GM18907 (cell line): ENCODE data around the gene KIAA1755.

Source experiments
- ATAC-seq: cut with Tn5 transposase; IDR thresholded peaks from one replicate; pipeline ENCODE4 v1.9.1; 2021; ENCODE audit warnings: mild to moderate bottlenecking, moderate library complexity; ENCODE audit not compliant: unreplicated experiment

Gene KIAA1755

GRCh38 chr20:38220587-38221118 lies 39.9 kb downstream of the KIAA1755 start:
- peak; percentile 5 for ATAC-seq

GRCh38 chr20:38219006-38219950 lies 41.3 kb downstream of the KIAA1755 start:
- ATAC-seq, result no peak

- ATAC-seq, result no peak
These were observed 42.0 kb downstream of the KIAA1755 start for GRCh38 chr20:38218566-38218885.

GRCh38 chr20:38217791-38218565 lies 42.6 kb downstream of the KIAA1755 start:
- ATAC-seq, result no peak

- no peak for ATAC-seq
These were observed 43.6 kb downstream of the KIAA1755 start for GRCh38 chr20:38216746-38217595.

GRCh38 chr20:38216201-38216600 lies 44.3 kb downstream of the KIAA1755 start:
- ATAC-seq, result no peak

GRCh38 chr20:38215194-38216182 lies 45.0 kb downstream of the KIAA1755 start:
- ATAC-seq, result no peak

- ATAC-seq, result no peak
These were observed 46.0 kb downstream of the KIAA1755 start for GRCh38 chr20:38214256-38215193.

- ATAC-seq, result no peak
These were observed 47.0 kb downstream of the KIAA1755 start for GRCh38 chr20:38213607-38213940.

GRCh38 chr20:38212806-38213606 lies 47.5 kb downstream of the KIAA1755 start:
- ATAC-seq, result no peak

GRCh38 chr20:38211200-38212097 lies 49.1 kb downstream of the KIAA1755 start:
- no peak for ATAC-seq

- no peak for ATAC-seq
These were observed 49.8 kb downstream of the KIAA1755 start for GRCh38 chr20:38210741-38211140.

GRCh38 chr20:38209736-38210405 lies 50.7 kb downstream of the KIAA1755 start:
- ATAC-seq, result no peak

- no peak for ATAC-seq
These were observed 51.4 kb downstream of the KIAA1755 start for GRCh38 chr20:38209054-38209675.

- ATAC-seq, result no peak
These were observed 52.0 kb downstream of the KIAA1755 start for GRCh38 chr20:38208523-38208922.

GRCh38 chr20:38208088-38208487 lies 52.4 kb downstream of the KIAA1755 start:
- ATAC-seq, result no peak
